DND-41 (cell line): ENCODE results near the gene TCEANC2.

Source experiments
- EZH2 ChIP-seq: IDR thresholded peaks from 3 replicates; pipeline ENCODE4 v1.6.1; 2012; ENCODE audit warnings: borderline replicate concordance, low read depth, mild to moderate bottlenecking, moderate library complexity, low read length, inconsistent platforms; ENCODE audit not compliant: severe bottlenecking
- TF ChIP-seq, protein P1 (sequence below): IDR thresholded peaks from 2 replicates; pipeline ENCODE4 v1.5.1; 2012; ENCODE audit warnings: borderline replicate concordance, low read length, moderate library complexity, mild to moderate bottlenecking; ENCODE audit not compliant: poor library complexity, severe bottlenecking; ENCODE audit errors: extremely low read depth

DNA sequence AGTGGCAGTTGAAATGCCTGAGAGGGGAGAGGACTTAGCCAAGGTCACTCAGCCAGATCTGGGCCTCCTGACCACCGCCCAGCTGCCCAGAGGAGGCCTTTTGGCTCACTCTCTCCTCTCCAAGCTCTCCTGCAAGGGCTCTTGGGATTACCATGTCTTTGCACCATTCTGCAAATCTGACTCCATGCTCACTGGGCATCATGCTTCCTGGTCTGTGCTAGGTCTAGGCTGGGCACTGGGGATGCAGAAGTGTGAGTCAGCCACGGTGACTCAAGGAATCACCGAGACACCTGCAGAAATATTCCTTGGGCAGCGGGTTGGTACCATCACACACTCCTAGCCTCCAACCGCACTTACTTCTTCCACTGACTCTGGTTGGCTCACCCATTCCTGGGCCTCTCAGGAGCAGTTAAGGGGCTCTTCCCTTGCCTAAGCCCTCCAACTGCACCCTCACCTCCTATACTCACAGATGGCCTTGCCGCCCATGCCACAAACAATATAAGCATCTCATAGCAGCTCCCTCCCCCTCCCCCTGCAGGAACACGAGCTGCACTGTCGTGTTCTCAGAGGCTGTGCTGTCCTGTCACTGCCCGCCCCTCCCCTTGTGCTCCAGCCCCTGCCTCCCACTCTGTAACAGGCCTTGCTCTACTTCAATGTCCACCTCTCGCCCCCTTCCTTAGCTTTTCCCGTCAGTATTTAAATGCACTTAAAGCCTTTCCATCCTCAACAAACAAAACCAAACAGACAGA, 64.6 kb downstream of the TCEANC2 start:
- TF ChIP-seq, protein P1, sequence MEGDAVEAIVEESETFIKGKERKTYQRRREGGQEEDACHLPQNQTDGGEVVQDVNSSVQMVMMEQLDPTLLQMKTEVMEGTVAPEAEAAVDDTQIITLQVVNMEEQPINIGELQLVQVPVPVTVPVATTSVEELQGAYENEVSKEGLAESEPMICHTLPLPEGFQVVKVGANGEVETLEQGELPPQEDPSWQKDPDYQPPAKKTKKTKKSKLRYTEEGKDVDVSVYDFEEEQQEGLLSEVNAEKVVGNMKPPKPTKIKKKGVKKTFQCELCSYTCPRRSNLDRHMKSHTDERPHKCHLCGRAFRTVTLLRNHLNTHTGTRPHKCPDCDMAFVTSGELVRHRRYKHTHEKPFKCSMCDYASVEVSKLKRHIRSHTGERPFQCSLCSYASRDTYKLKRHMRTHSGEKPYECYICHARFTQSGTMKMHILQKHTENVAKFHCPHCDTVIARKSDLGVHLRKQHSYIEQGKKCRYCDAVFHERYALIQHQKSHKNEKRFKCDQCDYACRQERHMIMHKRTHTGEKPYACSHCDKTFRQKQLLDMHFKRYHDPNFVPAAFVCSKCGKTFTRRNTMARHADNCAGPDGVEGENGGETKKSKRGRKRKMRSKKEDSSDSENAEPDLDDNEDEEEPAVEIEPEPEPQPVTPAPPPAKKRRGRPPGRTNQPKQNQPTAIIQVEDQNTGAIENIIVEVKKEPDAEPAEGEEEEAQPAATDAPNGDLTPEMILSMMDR, result no peak
- no peak for TF ChIP-seq EZH2
